Activated CD4-positive, alpha-beta T cell treated with anti-CD3 and anti-CD28 coated beads for 24 hours (primary cell): ENCODE measurements around the gene ALDH1L1.
"Not testable (repeated sequence)": the region's sequence is repeated elsewhere in the genome, so short reads cannot be mapped to it uniquely, and the experiment has no call there.

ENCODE experiments used
- DNase-seq, 2 donors: peaks; one replicate each; pipeline ENCODE4 v3.0.0-alpha.2; 2020; ENCODE audit warnings: low read depth in 2 of 2

The ALDH1L1 gene

GRCh38 chr3:126106336-126107202 lies 73.8 kb downstream of the ALDH1L1 start:
- no peak for DNase-seq

- no peak for DNase-seq
These were observed 74.6 kb downstream of the ALDH1L1 start for GRCh38 chr3:126105691-126106187.

- no peak for DNase-seq
These were observed 75.4 kb downstream of the ALDH1L1 start for GRCh38 chr3:126104742-126105605.

GRCh38 chr3:126104028-126104635 lies 76.3 kb downstream of the ALDH1L1 start:
- no peak for DNase-seq

GRCh38 chr3:126103121-126104027 lies 77.0 kb downstream of the ALDH1L1 start:
- DNase-seq, result no peak

- DNase-seq, result no peak
These were observed 77.8 kb downstream of the ALDH1L1 start for GRCh38 chr3:126102530-126102951.

GRCh38 chr3:126102011-126102410 lies 78.4 kb downstream of the ALDH1L1 start:
- no peak for DNase-seq

GRCh38 chr3:126101521-126101982 lies 78.8 kb downstream of the ALDH1L1 start:
- no peak for DNase-seq

GRCh38 chr3:126100634-126101301 lies 79.6 kb downstream of the ALDH1L1 start:
- no peak for DNase-seq

- no peak for DNase-seq
These were observed 80.1 kb downstream of the ALDH1L1 start for GRCh38 chr3:126100269-126100633.

- no peak for DNase-seq
These were observed 82.0 kb downstream of the ALDH1L1 start for GRCh38 chr3:126098391-126098858.

GRCh38 chr3:126097801-126098200 lies 82.6 kb downstream of the ALDH1L1 start:
- DNase-seq, result no peak

- DNase-seq, result not testable (repeated sequence)
These were observed 84.1 kb downstream of the ALDH1L1 start for GRCh38 chr3:126096274-126096673.

GRCh38 chr3:126092128-126092527 lies 88.3 kb downstream of the ALDH1L1 start:
- not testable (repeated sequence) for DNase-seq

- DNase-seq, result no peak
These were observed 92.7 kb downstream of the ALDH1L1 start for GRCh38 chr3:126087552-126088175.

GRCh38 chr3:126085841-126086240 lies 94.5 kb downstream of the ALDH1L1 start:
- DNase-seq, result no peak

GRCh38 chr3:126085276-126085675 lies 95.1 kb downstream of the ALDH1L1 start:
- no peak for DNase-seq

GRCh38 chr3:126084768-126085180 lies 95.6 kb downstream of the ALDH1L1 start:
- DNase-seq, result no peak

- peak; percentile 80 to 82 for DNase-seq
These were observed 96.2 kb downstream of the ALDH1L1 start, which contains the start of gene SLC41A3 for GRCh38 chr3:126083913-126084767. Gene SLC41A3, minus strand, starts transcription at chr3:126084124. Its CDS starts 15,905 bp downstream, at chr3:126068219.
